ENCODE data around the gene RALY.

Gene RALY

DNA sequence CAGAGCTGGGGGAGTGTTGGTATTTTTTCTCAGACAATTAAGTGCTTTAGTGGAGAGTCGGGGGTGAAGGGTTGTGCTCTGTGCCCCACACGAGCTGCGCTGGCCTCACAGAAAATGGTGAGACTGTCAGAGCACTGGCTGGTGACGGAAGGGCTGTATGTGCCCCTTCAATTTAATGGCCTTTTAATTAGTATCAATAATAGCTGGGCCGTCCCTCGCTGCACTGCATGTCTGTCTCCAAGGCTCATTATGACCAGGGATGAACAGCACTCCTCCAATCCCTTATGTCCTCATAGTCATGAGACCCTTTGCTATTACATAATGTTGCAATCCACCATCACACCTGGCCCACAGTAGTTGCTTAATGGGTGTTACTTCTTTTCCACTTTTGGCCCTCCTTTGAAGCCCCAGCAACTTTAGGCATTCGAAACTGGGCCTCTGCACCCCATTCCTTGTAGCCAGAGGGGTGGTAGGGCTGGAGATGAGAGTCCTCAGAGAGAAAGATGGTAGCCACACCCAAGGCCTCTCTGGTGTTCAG, 9.5 kb upstream of the RALY start:
- H3K9ac ChIP-seq: no peak overlapping the region
- H3K36me3 ChIP-seq (ENCODE audit: control insufficient read depth, insufficient read depth, low read length): no peaks in the 10 kb centered on the region
- H3K79me2 ChIP-seq: no peaks in the 10 kb centered on the region
- H3K4me2 ChIP-seq (ENCODE audit: low read length): no peak overlapping the region
- no peaks in the 10 kb centered on the region for H3K27me3 ChIP-seq (ENCODE audit: control insufficient read depth, insufficient read depth, low read length)
- H3K4me1 ChIP-seq: no peaks in the 10 kb centered on the region
- H2AFZ ChIP-seq: no peak overlapping the region
- H3K4me3 ChIP-seq (ENCODE audit: low read depth, low read length): no peak overlapping the region
- TF ChIP-seq, protein P1, sequence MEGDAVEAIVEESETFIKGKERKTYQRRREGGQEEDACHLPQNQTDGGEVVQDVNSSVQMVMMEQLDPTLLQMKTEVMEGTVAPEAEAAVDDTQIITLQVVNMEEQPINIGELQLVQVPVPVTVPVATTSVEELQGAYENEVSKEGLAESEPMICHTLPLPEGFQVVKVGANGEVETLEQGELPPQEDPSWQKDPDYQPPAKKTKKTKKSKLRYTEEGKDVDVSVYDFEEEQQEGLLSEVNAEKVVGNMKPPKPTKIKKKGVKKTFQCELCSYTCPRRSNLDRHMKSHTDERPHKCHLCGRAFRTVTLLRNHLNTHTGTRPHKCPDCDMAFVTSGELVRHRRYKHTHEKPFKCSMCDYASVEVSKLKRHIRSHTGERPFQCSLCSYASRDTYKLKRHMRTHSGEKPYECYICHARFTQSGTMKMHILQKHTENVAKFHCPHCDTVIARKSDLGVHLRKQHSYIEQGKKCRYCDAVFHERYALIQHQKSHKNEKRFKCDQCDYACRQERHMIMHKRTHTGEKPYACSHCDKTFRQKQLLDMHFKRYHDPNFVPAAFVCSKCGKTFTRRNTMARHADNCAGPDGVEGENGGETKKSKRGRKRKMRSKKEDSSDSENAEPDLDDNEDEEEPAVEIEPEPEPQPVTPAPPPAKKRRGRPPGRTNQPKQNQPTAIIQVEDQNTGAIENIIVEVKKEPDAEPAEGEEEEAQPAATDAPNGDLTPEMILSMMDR (IDR thresholded peaks at IDR 0.05): no peak
- no peak overlapping the region for H3K27ac ChIP-seq
- H3K9me3 ChIP-seq (ENCODE audit: control insufficient read depth, low read length): no peaks in the 10 kb centered on the region

GRCh38 chr20:33985280-33985679, 8.4 kb upstream of the RALY start:
- H3K4me2 ChIP-seq (ENCODE audit: low read length): no peak overlapping the region
- H3K9ac ChIP-seq: no peak overlapping the region
- H2AFZ ChIP-seq: no peak overlapping the region
- no peaks in the 10 kb centered on the region for H3K9me3 ChIP-seq (ENCODE audit: control insufficient read depth, low read length)
- TF ChIP-seq, protein P1 (IDR thresholded peaks at IDR 0.05): no peak
- no peaks in the 10 kb centered on the region for H3K79me2 ChIP-seq
- H3K27ac ChIP-seq: no peak overlapping the region
- no peaks in the 10 kb centered on the region for H3K36me3 ChIP-seq (ENCODE audit: control insufficient read depth, insufficient read depth, low read length)
- no peak overlapping the region for H3K4me3 ChIP-seq (ENCODE audit: low read depth, low read length)
- H3K27me3 ChIP-seq (ENCODE audit: control insufficient read depth, insufficient read depth, low read length): no peaks in the 10 kb centered on the region
- no peaks in the 10 kb centered on the region for H3K4me1 ChIP-seq

DNA sequence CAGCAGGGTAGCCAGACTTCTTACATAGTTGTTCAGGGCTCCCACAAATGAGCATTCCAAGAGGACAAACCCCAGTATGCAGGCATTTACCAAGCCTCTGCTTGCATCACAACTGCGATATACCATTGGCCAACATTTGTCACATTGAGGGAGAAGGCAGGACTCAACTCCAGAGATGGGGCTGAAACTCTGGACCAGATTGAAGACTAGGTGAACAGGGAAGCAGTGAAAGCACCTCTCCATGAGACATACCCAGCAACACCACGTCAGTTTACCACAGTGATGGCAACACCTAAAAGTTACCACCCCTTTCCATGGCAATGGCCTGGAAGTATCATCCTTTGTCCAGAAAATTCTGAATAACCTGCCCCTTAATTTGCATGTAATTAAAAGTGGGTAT, 7.9 kb upstream of the RALY start:
- TF ChIP-seq, protein P1 (IDR thresholded peaks at IDR 0.05): no peak
- no peak overlapping the region for H3K27ac ChIP-seq
- H3K79me2 ChIP-seq: no peaks in the 10 kb centered on the region
- H3K4me1 ChIP-seq: no peaks in the 10 kb centered on the region
- no peak overlapping the region for H3K4me2 ChIP-seq (ENCODE audit: low read length)
- no peak overlapping the region for H2AFZ ChIP-seq
- H3K36me3 ChIP-seq (ENCODE audit: control insufficient read depth, insufficient read depth, low read length): no peaks in the 10 kb centered on the region
- no peak overlapping the region for H3K4me3 ChIP-seq (ENCODE audit: low read depth, low read length)
- no peak overlapping the region for H3K9ac ChIP-seq
- no peaks in the 10 kb centered on the region for H3K9me3 ChIP-seq (ENCODE audit: control insufficient read depth, low read length)
- no peaks in the 10 kb centered on the region for H3K27me3 ChIP-seq (ENCODE audit: control insufficient read depth, insufficient read depth, low read length)

DNA sequence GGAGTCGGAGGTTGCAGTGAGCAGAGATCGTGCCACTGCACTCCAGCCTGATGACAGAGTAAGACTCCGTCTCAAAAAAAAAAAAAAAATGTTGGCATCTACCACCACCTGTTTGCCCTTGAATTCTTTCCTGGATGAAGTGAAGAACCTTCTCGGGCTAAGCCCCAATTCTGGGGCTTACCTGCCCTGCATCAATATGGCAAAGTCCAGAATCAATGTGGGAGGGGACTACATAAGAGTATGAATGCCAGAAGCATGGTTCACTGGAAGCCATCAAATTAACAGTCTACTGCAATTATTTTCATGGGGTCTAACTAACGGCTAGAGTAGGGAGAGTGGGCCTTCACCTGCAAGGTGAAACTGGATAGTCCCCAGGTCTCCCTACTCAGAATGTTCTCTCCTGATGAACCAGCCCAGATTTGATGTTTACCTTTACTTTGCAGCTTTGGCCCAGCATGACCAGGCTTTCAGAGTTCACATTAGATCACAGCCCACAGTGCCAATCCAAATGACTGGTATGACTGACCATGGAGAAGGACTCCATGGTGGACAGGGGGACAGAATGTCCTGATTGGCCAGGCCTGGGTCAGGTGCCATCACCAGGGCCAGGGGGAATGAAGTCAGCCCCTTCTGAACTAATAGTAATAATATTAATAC, 7.0 kb upstream of the RALY start:
- H3K27me3 ChIP-seq (ENCODE audit: control insufficient read depth, insufficient read depth, low read length): no peaks in the 10 kb centered on the region
- H2AFZ ChIP-seq: no peak overlapping the region
- H3K9me3 ChIP-seq (ENCODE audit: control insufficient read depth, low read length): no peaks in the 10 kb centered on the region
- H3K79me2 ChIP-seq: no peaks in the 10 kb centered on the region
- H3K9ac ChIP-seq: no peak overlapping the region
- TF ChIP-seq, protein P1 (IDR thresholded peaks at IDR 0.05): no peak
- no peaks in the 10 kb centered on the region for H3K36me3 ChIP-seq (ENCODE audit: control insufficient read depth, insufficient read depth, low read length)
- no peaks in the 10 kb centered on the region for H3K4me1 ChIP-seq
- no peak overlapping the region for H3K4me3 ChIP-seq (ENCODE audit: low read depth, low read length)
- no peak overlapping the region for H3K4me2 ChIP-seq (ENCODE audit: low read length)
- no peak overlapping the region for H3K27ac ChIP-seq

GRCh38 chr20:33990075-33990474, 3.6 kb upstream of the RALY start:
- Histone ChIP-seq H3K27ac (no peak overlapping the region), H3K4me2 (ENCODE audit: low read length) (no peak overlapping the region), H3K9me3 (ENCODE audit: control insufficient read depth, low read length) (no peaks in the 10 kb centered on the region), H3K27me3 (ENCODE audit: control insufficient read depth, insufficient read depth, low read length) (no peaks in the 10 kb centered on the region), H3K9ac (no peak overlapping the region), H2AFZ (no peak overlapping the region), H3K4me1 (peaks cover 4% of the 10 kb centered on the region), H3K36me3 (ENCODE audit: control insufficient read depth, insufficient read depth, low read length) (no peaks in the 10 kb centered on the region), H3K4me3 (ENCODE audit: low read depth, low read length) (no peak overlapping the region), H3K79me2 (peaks cover 7% of the 10 kb centered on the region)
- TF ChIP-seq, protein P1 (IDR thresholded peaks at IDR 0.05): no peak

Data from parathyroid adenoma (tissue), 2 donors.